Peyer's patch (tissue), 4 donors: Measurements from ENCODE around the gene PKD2L2.

ENCODE experiments used
- CTCF ChIP-seq, 6 experiments: fragments of 450-650 bp in 4 of 6; fragments of 200-600 bp in 2 of 6; sonication (generic) in 1 of 6; IDR thresholded peaks; one replicate each; pipeline ENCODE4 v1.5.1; 2017 to 2019; ENCODE audit warnings: antibody characterized with exemption in 6 of 6, mild to moderate bottlenecking in 3 of 6, moderate library complexity in 1 of 6
- POLR2A ChIP-seq, 2 donors: fragments of 450-650 bp; IDR thresholded peaks; one replicate each; pipeline ENCODE4 v1.5.1; 2017; ENCODE audit warnings: antibody characterized with exemption in 2 of 2, mild to moderate bottlenecking in 2 of 2, moderate library complexity in 2 of 2

- TF ChIP-seq POLR2A (IDR thresholded peaks at IDR 0.05) (no peak), CTCF (IDR thresholded peaks at IDR 0.05) (no peak)
These were observed 41.6 kb upstream of the PKD2L2 start for GRCh38 chr5:137847687-137848086.
